HEK293 (cell line): ENCODE data around the gene SLC2A9.

Experiments used
- CTCF ChIA-PET: fragments of 350-600 bp; formaldehyde crosslinking; extraction: SDS; loops from one replicate; lab custom pipeline; 2021; ENCODE audit warnings: antibody characterized with exemption; lab: Yijun Ruan, JAX
- POLR2A ChIA-PET: fragments of 300-600 bp; formaldehyde crosslinking; extraction: SDS; loops from one replicate; lab custom pipeline; 2020; ENCODE audit warnings: antibody characterized with exemption, inconsistent platforms; lab: Yijun Ruan, JAX
- H3K27ac ChIP-seq: fragments of 200-500 bp; sonication (Bioruptor generic); 2 replicates; pipeline ENCODE4 v1.5.1; 2014; ENCODE audit warnings: low read depth, low read length, control low read depth, inconsistent platforms; ENCODE audit errors: extremely low read depth
- H3K36me3 ChIP-seq, 2 experiments: fragments of 200-500 bp in 1 of 2; sonication (Bioruptor generic) in 1 of 2; 1 replicate in 1 of 2; 2 replicates in 1 of 2; pipeline ENCODE4 v1.5.1; 2014 to 2017; ENCODE audit warnings: inconsistent platforms in 2 of 2, low read length in 2 of 2; ENCODE audit not compliant: control insufficient read depth in 2 of 2, insufficient read depth in 1 of 2
- H3K4me1 ChIP-seq: fragments of 200-500 bp; sonication (Bioruptor generic); 2 replicates; pipeline ENCODE4 v1.5.1; 2014; ENCODE audit warnings: mild to moderate bottlenecking, low read length, inconsistent platforms; ENCODE audit not compliant: control insufficient read depth, insufficient read depth
- H3K4me3 ChIP-seq: 2 replicates; pipeline ENCODE4 v1.5.1; 2011; ENCODE audit warnings: low read depth, mild to moderate bottlenecking, control low read depth, low read length, moderate library complexity
- H3K9me3 ChIP-seq: fragments of 200-500 bp; sonication (Bioruptor generic); 2 replicates; pipeline ENCODE4 v1.5.1; 2014; ENCODE audit warnings: low read depth, low read length, inconsistent platforms; ENCODE audit not compliant: control insufficient read depth, insufficient read depth
- AEBP2 ChIP-seq: fragments of 450-650 bp; formaldehyde crosslinking; IDR thresholded peaks from 2 replicates; pipeline ENCODE4 v1.5.1; 2016; ENCODE audit warnings: missing biosample characterization, missing genetic modification characterization, borderline replicate concordance
- GLIS2 ChIP-seq: fragments of 450-650 bp; formaldehyde crosslinking; IDR thresholded peaks from 2 replicates; pipeline ENCODE4 v1.5.1; 2016; ENCODE audit warnings: missing biosample characterization, missing genetic modification characterization
- SETDB1 ChIP-seq: IDR thresholded peaks from one replicate; pipeline ENCODE4 v1.6.1; 2017; ENCODE audit warnings: mild to moderate bottlenecking, low read length, moderate library complexity, mixed read lengths; ENCODE audit not compliant: insufficient read length
- YY1 ChIP-seq: fragments of 450-650 bp; formaldehyde crosslinking; IDR thresholded peaks from 2 replicates; pipeline ENCODE4 v1.5.1; 2018; ENCODE audit warnings: missing biosample characterization, missing genetic modification characterization
- ZNF146 ChIP-seq: fragments of 450-650 bp; formaldehyde crosslinking; IDR thresholded peaks from 2 replicates; pipeline ENCODE4 v1.5.1; 2016; ENCODE audit warnings: missing biosample characterization, missing genetic modification characterization
- ZNF148 ChIP-seq: fragments of 450-650 bp; formaldehyde crosslinking; IDR thresholded peaks from 2 replicates; pipeline ENCODE4 v1.5.0; 2017; ENCODE audit warnings: missing biosample characterization, missing genetic modification characterization, borderline replicate concordance
- ZNF157 ChIP-seq: fragments of 450-650 bp; formaldehyde crosslinking; IDR thresholded peaks from 2 replicates; pipeline ENCODE4 v1.5.1; 2016; ENCODE audit warnings: missing biosample characterization, missing genetic modification characterization
- ZNF248 ChIP-seq: fragments of 450-650 bp; formaldehyde crosslinking; IDR thresholded peaks from 2 replicates; pipeline ENCODE4 v1.5.1; 2017; ENCODE audit warnings: missing biosample characterization, missing genetic modification characterization
- ZNF324 ChIP-seq: fragments of 450-650 bp; formaldehyde crosslinking; IDR thresholded peaks from 2 replicates; pipeline ENCODE4 v1.5.1; 2016; ENCODE audit warnings: missing biosample characterization, missing genetic modification characterization
- ZNF350 ChIP-seq: fragments of 450-650 bp; formaldehyde crosslinking; IDR thresholded peaks from 2 replicates; pipeline ENCODE4 v1.5.0; 2017; ENCODE audit warnings: missing biosample characterization, mild to moderate bottlenecking, missing genetic modification characterization
- ZNF394 ChIP-seq: fragments of 450-650 bp; formaldehyde crosslinking; IDR thresholded peaks from 2 replicates; pipeline ENCODE4 v1.5.1; 2016; ENCODE audit warnings: missing biosample characterization, missing genetic modification characterization, mild to moderate bottlenecking, moderate library complexity, borderline replicate concordance
- ZNF488 ChIP-seq: fragments of 450-650 bp; formaldehyde crosslinking; IDR thresholded peaks from 2 replicates; pipeline ENCODE4 v1.5.1; 2016; ENCODE audit warnings: missing biosample characterization, missing genetic modification characterization
- ZNF514 ChIP-seq: fragments of 450-650 bp; formaldehyde crosslinking; IDR thresholded peaks from 2 replicates; pipeline ENCODE4 v1.5.1; 2016; ENCODE audit warnings: missing biosample characterization, missing genetic modification characterization
- ZNF560 ChIP-seq: fragments of 450-650 bp; formaldehyde crosslinking; IDR thresholded peaks from 2 replicates; pipeline ENCODE4 v1.5.1; 2017; ENCODE audit warnings: missing biosample characterization, missing genetic modification characterization, borderline replicate concordance

SLC2A9 gene

GRCh38 chr4:9949573-9949972 is 71.7 kb downstream of the SLC2A9 start (continued):
- no peak for TF ChIP-seq ZNF148 (tag by site-specific recombination)
- no peak for TF ChIP-seq YY1 (tag by site-specific recombination)

GRCh38 chr4:9947168-9948062 is 73.9 kb downstream of the SLC2A9 start:
- POLR2A ChIA-PET: no interaction called here
- no peak for TF ChIP-seq SETDB1
- TF ChIP-seq ZNF514 (tag by site-specific recombination): no peak
- no peak for TF ChIP-seq ZNF146 (tag by site-specific recombination)
- no peak for TF ChIP-seq ZNF157
- no peak for TF ChIP-seq ZNF488

GRCh38 chr4:9946170-9946569 is 75.1 kb downstream of the SLC2A9 start:
- no peak overlapping the region for H3K4me3 ChIP-seq
- H3K9me3 ChIP-seq: no peaks in the 10 kb centered on the region
- no peak overlapping the region for H3K27ac ChIP-seq
- no peaks in the 10 kb centered on the region for H3K36me3 ChIP-seq
- POLR2A ChIA-PET: no interaction called here
- TF ChIP-seq GLIS2 (tag by site-specific recombination): no peak
- TF ChIP-seq ZNF560 (tag by site-specific recombination): no peak
- no peak for TF ChIP-seq ZNF248 (tag by site-specific recombination)
- TF ChIP-seq ZNF394 (tag by site-specific recombination): no peak
- TF ChIP-seq AEBP2: no peak
- no peak for TF ChIP-seq ZNF324
- no peak for TF ChIP-seq ZNF350
- CTCF ChIA-PET: no interaction called here
- no peaks in the 10 kb centered on the region for H3K4me1 ChIP-seq

More at GRCh38 chr4:9947168-9948062, 73.9 kb downstream of the SLC2A9 start:
- H3K4me1 ChIP-seq: no peaks in the 10 kb centered on the region
- no peak overlapping the region for H3K27ac ChIP-seq
- CTCF ChIA-PET: interaction anchor here (0.7 to 1.1 kb wide), 2 partner anchors 67 to 182 kb away, joined by 3 read pairs; no protein-coding TSS in a partner anchor
- H3K36me3 ChIP-seq: no peaks in the 10 kb centered on the region
- no peak overlapping the region for H3K4me3 ChIP-seq
- no peaks in the 10 kb centered on the region for H3K9me3 ChIP-seq
